GM21619 (cell line): ENCODE data around the gene SCARB1.

Experiments
- ATAC-seq: cut with Tn5 transposase; IDR thresholded peaks from one replicate; pipeline ENCODE4 v1.9.1; 2021; ENCODE audit not compliant: unreplicated experiment

The SCARB1 gene

DNA sequence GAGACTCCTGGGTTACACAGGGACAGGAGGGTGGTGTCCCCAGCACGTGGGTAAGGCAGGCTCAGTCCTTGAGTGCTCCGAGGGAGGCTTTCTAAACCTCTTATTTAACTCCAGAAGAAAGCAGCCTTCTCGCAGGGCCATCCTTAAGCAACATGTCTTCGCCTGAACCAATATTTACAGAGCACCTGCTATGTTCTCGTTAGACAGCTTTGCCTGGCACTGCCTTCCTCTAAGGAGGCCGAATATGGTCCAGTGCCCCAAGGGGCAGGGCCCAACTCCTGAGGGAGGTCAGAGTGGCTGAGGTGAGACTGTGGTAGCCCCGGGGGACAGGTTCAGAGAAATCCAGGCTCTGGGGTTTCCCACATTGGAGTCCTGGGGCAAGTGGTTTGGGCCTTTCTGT, 2.1 kb upstream of the SCARB1 start:
- no peak for ATAC-seq

GRCh38 chr12:124864326-124864752, 675 bp upstream of the SCARB1 start:
- no peak for ATAC-seq

GRCh38 chr12:124862768-124863415, 772 bp downstream of the SCARB1 start:
- peak; percentile 25 for ATAC-seq

DNA sequence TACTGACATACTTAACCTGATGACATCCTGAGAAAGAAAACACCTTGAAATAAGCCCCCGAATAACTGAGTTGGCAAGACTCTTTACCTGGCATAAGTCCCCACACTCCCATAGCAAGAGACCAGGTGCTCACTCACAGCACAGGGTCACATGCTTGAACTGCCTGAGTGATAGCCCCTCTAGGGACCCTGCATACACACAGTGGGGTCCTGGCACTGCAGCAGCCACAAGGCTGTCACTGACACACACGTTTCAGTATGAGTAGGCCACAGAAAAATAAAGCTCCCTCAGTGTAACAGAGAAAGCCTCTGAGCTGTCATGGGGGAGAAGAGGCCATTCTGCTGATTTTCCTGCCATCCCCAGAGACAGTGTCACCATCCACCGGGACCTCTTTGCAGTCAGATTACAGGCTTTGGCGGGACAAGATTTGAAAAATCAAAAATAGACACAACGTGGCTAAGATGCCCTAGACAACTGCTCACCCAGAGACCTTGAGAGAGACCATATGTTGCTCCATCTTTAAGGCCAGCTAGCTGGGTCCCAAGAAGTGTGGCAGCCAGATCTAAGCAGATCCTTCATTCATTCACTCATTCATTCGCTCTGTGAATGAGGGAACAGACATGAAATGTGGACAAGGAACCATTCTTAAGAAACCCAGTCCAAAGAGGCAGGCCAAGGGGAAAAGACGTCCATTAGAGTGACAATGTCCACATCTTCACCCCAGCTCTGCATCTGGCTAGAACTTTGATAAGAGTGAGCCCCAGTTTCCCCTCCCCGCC, 1.6 kb downstream of the SCARB1 start:
- ATAC-seq: peak; percentile 33

- ATAC-seq: peak; percentile 12
These were observed 2.2 kb downstream of the SCARB1 start for GRCh38 chr12:124861492-124861891.

DNA sequence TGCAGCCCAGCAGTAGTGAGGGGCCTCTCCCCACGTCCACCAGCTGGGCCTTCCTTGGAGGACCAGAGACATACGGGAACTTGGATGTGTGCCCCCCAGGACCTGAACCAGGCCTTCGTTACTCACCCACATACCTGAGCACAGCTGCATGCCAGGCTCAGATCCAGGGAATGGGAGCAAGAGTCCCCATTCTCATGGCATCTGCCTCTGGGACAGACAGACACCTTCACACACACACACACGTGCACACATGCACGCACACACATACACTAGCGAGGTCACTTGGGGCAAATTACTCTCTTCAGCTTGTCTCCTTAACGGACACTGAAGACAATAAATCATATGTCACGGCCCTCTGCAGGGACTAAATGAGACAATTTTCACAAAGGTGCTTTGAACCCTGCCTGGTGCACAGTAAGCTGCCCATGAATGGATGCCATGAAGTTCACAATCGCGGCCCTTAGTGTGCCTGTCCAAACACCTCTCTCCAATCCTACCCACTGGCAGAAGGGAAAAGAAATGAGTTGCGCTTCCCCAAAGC, 5.7 kb downstream of the SCARB1 start:
- ATAC-seq: no peak

- ATAC-seq: no peak
These were observed 6.9 kb downstream of the SCARB1 start for GRCh38 chr12:124856842-124857178.

DNA sequence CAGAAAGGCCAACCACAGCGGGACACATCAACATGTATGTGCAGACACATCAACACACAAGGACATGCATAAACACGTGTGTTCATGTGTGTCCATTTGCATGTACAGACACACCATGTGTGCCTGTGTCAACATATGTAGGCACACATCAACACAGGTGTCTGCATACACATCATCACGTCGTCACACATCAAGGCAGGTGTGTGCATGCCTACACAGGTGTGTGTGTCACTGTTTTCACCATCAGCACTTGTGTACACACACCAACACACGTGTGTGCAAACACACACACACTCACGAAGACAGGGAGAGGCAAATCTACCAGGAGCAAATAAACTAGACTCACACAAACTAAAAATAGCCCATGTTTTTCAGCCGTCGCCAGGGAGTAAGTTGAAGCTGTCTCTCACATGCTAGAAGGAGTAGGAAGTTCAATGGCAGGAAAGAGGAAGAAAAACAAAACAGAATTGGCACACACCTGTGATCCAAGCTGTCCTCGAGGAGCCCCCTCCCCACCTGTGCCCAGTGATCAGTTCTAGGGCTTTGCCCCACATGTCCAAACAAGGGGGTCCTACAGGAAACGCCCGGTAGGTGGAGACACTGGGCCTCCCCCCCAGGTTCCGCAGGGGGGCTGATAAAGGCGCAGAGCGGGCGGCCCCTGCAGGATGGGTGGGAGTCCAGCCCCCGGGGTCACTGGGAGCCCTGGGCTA, 7.4 kb downstream of the SCARB1 start:
- no peak for ATAC-seq

DNA sequence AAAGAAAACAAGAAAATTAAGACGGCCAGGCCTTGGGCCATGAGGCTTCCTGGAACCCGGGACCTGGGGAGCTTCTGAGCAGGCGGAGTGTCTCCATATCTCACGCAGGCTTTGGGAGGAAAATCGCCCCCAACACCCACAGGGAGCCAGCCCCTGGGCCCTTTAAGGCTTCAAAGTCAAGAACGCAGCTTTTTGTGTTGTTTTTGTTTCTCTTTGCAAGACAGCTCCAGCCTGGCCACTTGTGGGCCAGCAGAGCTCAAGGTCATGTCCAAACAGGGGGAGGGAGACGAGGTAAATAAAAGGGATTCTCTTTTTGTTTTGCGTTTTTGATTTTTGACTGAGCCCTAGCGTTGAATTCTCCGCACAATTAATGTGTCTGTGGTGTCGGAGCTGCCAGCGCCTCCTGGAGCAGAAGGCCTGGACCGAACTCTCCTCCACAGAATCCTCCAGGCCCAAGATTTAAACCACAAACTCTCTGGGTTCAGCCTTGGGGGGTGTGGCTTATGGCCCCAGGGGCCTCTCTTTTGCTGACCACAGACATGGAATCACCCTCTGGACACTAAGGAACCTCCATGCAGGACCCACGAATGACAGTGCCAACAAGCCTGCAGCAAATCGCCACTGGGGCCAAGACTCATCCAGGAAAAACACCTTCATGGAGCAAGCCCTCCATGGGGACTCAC, 8.2 kb downstream of the SCARB1 start:
- no peak for ATAC-seq

GRCh38 chr12:124854637-124855184, 9.0 kb downstream of the SCARB1 start:
- no peak for ATAC-seq

- ATAC-seq: no peak
These were observed 9.7 kb downstream of the SCARB1 start for GRCh38 chr12:124853781-124854636.

GRCh38 chr12:124852911-124853427, 10.7 kb downstream of the SCARB1 start:
- no peak for ATAC-seq

- ATAC-seq: no peak
These were observed 11.3 kb downstream of the SCARB1 start for GRCh38 chr12:124852329-124852831.

DNA sequence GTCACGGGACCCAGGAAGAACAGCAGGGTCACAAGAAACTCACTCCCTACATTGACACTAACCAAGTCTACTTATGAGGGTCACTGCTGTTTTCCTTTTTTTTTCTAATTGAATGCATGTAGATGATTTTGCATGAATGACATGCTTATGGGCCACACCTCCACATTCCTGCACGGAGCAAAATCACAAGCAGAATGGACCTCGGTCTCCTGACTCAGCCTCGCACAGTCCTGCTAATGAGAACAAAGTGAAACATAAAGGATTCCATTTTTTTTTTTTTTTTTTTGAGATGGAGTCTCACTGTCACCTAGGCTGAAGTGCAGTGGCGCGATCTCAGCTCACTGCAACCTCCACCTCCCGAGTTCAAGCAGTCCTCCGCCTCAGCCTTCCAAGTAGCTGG, 12.3 kb downstream of the SCARB1 start:
- no peak for ATAC-seq

GRCh38 chr12:124849382-124849781, 14.3 kb downstream of the SCARB1 start:
- ATAC-seq: no peak

DNA sequence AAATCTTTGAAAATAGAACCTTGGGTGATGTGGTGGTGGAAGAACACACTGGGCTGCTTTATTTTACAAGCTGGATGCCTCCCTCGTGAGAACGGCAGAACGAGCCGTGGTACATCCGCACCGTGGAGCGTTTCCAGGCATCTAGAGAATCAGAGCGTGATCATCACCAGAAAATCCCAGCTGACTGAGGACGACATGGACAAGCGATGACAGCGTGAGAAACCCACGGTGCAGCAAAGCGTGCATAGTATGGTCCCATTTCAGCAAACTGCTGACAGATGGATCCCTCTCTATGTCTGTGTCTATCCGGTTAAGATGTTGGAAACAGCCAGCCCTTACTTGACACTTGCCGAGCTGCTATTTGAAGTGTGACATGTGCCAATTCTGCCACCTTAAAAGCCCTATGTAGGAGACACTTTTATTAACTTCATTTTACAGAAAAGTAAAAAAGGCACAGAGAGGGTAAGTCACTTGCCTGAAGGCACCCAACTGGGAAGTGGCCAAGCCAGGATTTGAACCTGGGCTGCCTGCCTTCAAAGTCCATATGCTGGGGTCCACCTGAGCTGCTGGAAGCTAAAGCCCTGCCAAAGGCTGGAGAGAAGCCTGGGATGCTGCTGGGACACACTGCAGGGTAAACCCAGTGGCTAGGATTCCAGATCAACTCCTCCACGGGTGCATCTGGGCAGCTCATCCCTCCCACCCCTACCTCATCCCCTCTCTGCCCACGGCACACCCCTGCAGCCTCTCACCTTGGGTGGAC, 14.9 kb downstream of the SCARB1 start:
- no peak for ATAC-seq

GRCh38 chr12:124847113-124848074, 16.3 kb downstream of the SCARB1 start:
- ATAC-seq: no peak
